GM23338 (cell line): ENCODE data around the gene OXCT1.

Source experiments
- CREB1 ChIP-seq: fragments of 250-450 bp; sonication (Bioruptor Pico); IDR thresholded peaks from 2 replicates; pipeline ENCODE4 v1.5.0; 2020; ENCODE audit warnings: low read depth, mild to moderate bottlenecking, moderate library complexity
- EZH2 ChIP-seq: fragments of 200-600 bp; sonication (generic); IDR thresholded peaks from one replicate; pipeline ENCODE4 v1.8.0; 2017; ENCODE audit warnings: antibody characterized with exemption, mild to moderate bottlenecking, low read depth; ENCODE audit not compliant: unreplicated experiment
- EZH2phosphoT487 ChIP-seq: fragments of 200-600 bp; sonication (generic); IDR thresholded peaks from one replicate; pipeline ENCODE4 v1.8.1; 2018; ENCODE audit warnings: antibody characterized with exemption; ENCODE audit not compliant: unreplicated experiment
- JUNB ChIP-seq: IDR thresholded peaks from one replicate; pipeline ENCODE4 v1.6.1; 2016; ENCODE audit warnings: antibody characterized with exemption; ENCODE audit not compliant: unreplicated experiment
- POLR2AphosphoS5 ChIP-seq: IDR thresholded peaks from 2 replicates; pipeline ENCODE4 v1.6.1; 2016; ENCODE audit warnings: antibody characterized with exemption, low read depth
- STAT1 ChIP-seq: IDR thresholded peaks from one replicate; pipeline ENCODE4 v1.6.1; 2016; ENCODE audit warnings: antibody characterized with exemption; ENCODE audit not compliant: unreplicated experiment
- ZNF114 ChIP-seq: fragments of 250-450 bp; sonication (Bioruptor Pico); IDR thresholded peaks from 2 replicates; pipeline ENCODE4 v1.5.0; 2020; ENCODE audit warnings: mild to moderate bottlenecking, moderate library complexity
- ZNF331 ChIP-seq: fragments of 250-450 bp; sonication (Bioruptor Pico); IDR thresholded peaks from 2 replicates; pipeline ENCODE4 v1.5.0; 2020; ENCODE audit warnings: low read depth, mild to moderate bottlenecking, moderate library complexity
- TF ChIP-seq, protein P1 (sequence below), 2 experiments: fragments of 200-600 bp in 1 of 2; sonication (generic) in 1 of 2; conservative IDR thresholded peaks; 2 replicates each; pipeline versions ENCODE4 v1.5.1 to v1.6.1; 2016 to 2017; ENCODE audit warnings: antibody characterized with exemption in 2 of 2, low read depth in 2 of 2, mild to moderate bottlenecking in 2 of 2, moderate library complexity in 1 of 2
- TF ChIP-seq, protein P2 (sequence below): fragments of 250-450 bp; sonication (Bioruptor Pico); IDR thresholded peaks from 2 replicates; pipeline ENCODE4 v1.5.0; 2020; ENCODE audit warnings: mild to moderate bottlenecking, moderate library complexity
- TF ChIP-seq, protein P3 (sequence below): IDR thresholded peaks from one replicate; pipeline ENCODE4 v1.6.1; 2018; ENCODE audit warnings: antibody characterized with exemption; ENCODE audit not compliant: unreplicated experiment

DNA sequence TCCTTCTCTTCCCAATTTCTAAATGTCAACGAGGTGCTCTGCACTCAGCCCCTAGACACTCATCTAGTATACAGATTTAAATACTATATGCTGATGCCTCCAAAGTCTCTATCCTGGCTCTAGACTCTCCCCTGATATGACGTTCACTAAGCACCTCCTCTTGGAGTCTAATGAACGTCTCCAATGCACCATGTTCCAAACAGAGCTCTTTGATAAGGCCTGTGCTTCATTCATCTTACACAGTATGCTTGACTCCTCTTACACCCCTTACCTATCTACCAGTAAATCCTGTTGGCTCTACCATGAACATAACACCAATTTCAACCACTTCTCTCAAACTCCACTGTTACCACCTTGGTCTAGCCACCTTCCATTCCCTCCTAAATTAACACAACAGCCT is 25.7 kb downstream of the OXCT1 start:
- no peak for TF ChIP-seq EZH2
- TF ChIP-seq, protein P1, sequence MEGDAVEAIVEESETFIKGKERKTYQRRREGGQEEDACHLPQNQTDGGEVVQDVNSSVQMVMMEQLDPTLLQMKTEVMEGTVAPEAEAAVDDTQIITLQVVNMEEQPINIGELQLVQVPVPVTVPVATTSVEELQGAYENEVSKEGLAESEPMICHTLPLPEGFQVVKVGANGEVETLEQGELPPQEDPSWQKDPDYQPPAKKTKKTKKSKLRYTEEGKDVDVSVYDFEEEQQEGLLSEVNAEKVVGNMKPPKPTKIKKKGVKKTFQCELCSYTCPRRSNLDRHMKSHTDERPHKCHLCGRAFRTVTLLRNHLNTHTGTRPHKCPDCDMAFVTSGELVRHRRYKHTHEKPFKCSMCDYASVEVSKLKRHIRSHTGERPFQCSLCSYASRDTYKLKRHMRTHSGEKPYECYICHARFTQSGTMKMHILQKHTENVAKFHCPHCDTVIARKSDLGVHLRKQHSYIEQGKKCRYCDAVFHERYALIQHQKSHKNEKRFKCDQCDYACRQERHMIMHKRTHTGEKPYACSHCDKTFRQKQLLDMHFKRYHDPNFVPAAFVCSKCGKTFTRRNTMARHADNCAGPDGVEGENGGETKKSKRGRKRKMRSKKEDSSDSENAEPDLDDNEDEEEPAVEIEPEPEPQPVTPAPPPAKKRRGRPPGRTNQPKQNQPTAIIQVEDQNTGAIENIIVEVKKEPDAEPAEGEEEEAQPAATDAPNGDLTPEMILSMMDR (conservative IDR thresholded peaks at IDR 0.05; ENCODE audit: low read depth in 2 of 2) = no peak
- no peak for TF ChIP-seq POLR2AphosphoS5
- TF ChIP-seq EZH2phosphoT487 = no peak
- TF ChIP-seq, protein P2, sequence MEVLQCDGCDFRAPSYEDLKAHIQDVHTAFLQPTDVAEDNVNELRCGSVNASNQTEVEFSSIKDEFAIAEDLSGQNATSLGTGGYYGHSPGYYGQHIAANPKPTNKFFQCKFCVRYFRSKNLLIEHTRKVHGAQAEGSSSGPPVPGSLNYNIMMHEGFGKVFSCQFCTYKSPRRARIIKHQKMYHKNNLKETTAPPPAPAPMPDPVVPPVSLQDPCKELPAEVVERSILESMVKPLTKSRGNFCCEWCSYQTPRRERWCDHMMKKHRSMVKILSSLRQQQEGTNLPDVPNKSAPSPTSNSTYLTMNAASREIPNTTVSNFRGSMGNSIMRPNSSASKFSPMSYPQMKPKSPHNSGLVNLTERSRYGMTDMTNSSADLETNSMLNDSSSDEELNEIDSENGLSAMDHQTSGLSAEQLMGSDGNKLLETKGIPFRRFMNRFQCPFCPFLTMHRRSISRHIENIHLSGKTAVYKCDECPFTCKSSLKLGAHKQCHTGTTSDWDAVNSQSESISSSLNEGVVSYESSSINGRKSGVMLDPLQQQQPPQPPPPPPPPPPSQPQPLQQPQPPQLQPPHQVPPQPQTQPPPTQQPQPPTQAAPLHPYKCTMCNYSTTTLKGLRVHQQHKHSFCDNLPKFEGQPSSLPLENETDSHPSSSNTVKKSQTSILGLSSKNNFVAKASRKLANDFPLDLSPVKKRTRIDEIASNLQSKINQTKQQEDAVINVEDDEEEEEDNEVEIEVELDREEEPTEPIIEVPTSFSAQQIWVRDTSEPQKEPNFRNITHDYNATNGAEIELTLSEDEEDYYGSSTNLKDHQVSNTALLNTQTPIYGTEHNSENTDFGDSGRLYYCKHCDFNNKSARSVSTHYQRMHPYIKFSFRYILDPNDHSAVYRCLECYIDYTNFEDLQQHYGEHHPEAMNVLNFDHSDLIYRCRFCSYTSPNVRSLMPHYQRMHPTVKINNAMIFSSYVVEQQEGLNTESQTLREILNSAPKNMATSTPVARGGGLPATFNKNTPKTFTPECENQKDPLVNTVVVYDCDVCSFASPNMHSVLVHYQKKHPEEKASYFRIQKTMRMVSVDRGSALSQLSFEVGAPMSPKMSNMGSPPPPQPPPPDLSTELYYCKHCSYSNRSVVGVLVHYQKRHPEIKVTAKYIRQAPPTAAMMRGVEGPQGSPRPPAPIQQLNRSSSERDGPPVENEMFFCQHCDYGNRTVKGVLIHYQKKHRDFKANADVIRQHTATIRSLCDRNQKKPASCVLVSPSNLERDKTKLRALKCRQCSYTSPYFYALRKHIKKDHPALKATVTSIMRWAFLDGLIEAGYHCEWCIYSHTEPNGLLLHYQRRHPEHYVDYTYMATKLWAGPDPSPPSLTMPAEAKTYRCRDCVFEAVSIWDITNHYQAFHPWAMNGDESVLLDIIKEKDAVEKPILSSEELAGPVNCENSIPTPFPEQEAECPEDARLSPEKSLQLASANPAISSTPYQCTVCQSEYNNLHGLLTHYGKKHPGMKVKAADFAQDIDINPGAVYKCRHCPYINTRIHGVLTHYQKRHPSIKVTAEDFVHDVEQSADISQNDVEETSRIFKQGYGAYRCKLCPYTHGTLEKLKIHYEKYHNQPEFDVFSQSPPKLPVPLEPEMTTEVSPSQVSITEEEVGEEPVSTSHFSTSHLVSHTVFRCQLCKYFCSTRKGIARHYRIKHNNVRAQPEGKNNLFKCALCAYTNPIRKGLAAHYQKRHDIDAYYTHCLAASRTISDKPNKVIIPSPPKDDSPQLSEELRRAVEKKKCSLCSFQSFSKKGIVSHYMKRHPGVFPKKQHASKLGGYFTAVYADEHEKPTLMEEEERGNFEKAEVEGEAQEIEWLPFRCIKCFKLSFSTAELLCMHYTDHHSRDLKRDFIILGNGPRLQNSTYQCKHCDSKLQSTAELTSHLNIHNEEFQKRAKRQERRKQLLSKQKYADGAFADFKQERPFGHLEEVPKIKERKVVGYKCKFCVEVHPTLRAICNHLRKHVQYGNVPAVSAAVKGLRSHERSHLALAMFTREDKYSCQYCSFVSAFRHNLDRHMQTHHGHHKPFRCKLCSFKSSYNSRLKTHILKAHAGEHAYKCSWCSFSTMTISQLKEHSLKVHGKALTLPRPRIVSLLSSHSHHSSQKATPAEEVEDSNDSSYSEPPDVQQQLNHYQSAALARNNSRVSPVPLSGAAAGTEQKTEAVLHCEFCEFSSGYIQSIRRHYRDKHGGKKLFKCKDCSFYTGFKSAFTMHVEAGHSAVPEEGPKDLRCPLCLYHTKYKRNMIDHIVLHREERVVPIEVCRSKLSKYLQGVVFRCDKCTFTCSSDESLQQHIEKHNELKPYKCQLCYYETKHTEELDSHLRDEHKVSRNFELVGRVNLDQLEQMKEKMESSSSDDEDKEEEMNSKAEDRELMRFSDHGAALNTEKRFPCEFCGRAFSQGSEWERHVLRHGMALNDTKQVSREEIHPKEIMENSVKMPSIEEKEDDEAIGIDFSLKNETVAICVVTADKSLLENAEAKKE = no peak
- TF ChIP-seq CREB1 (CRISPR knock-in tag) = no peak
- TF ChIP-seq ZNF331 (CRISPR knock-in tag) = no peak
- TF ChIP-seq, protein P3, sequence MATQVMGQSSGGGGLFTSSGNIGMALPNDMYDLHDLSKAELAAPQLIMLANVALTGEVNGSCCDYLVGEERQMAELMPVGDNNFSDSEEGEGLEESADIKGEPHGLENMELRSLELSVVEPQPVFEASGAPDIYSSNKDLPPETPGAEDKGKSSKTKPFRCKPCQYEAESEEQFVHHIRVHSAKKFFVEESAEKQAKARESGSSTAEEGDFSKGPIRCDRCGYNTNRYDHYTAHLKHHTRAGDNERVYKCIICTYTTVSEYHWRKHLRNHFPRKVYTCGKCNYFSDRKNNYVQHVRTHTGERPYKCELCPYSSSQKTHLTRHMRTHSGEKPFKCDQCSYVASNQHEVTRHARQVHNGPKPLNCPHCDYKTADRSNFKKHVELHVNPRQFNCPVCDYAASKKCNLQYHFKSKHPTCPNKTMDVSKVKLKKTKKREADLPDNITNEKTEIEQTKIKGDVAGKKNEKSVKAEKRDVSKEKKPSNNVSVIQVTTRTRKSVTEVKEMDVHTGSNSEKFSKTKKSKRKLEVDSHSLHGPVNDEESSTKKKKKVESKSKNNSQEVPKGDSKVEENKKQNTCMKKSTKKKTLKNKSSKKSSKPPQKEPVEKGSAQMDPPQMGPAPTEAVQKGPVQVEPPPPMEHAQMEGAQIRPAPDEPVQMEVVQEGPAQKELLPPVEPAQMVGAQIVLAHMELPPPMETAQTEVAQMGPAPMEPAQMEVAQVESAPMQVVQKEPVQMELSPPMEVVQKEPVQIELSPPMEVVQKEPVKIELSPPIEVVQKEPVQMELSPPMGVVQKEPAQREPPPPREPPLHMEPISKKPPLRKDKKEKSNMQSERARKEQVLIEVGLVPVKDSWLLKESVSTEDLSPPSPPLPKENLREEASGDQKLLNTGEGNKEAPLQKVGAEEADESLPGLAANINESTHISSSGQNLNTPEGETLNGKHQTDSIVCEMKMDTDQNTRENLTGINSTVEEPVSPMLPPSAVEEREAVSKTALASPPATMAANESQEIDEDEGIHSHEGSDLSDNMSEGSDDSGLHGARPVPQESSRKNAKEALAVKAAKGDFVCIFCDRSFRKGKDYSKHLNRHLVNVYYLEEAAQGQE = no peak
- no peak for TF ChIP-seq ZNF114
- TF ChIP-seq JUNB = no peak
- no peak for TF ChIP-seq STAT1
